GM19324 (cell line): ENCODE results near the gene GCLC.
A peak's percentile ranks its signal among the peaks of the same experiment; 100 is the strongest.
"Not testable (repeated sequence)": the region's sequence is repeated elsewhere in the genome, so short reads cannot be mapped to it uniquely, and the experiment has no call there.

Experiments
- ATAC-seq: cut with Tn5 transposase; IDR thresholded peaks from one replicate; pipeline ENCODE4 v1.9.1; 2021; ENCODE audit warnings: mild to moderate bottlenecking, moderate library complexity; ENCODE audit not compliant: unreplicated experiment, low FRiP score

The GCLC gene

DNA sequence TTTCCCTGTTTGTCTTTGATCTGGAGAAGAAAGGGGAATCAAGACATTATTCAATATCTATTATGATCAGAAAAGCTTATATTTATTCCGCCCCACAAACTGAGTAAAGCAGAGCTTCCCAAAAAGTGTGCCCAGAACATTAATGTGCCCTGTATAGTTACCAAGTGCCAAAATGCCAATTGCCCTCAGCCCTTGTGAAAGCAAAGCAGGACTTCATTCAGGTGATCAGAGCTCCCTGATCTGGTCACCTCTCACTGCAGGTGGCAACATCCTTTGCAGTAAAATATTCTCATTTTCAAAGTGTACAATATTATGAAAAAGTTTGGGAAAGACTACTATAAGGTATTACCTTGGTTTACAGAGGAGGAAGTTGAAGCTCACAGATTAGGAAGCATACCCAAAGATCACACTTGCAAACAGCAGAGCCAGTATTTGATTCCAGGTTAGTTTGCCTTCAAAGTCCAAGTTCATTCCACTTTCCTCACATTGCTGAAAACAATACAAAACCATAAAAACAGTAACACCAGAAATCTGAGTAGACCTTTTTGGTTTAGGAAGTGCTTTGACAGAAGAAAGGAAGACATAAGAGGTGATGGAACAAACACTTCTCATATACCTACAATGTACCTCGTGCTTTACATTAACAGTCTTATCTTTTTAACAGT, 19.6 kb upstream of the GCLC start:
- ATAC-seq, result no peak

DNA sequence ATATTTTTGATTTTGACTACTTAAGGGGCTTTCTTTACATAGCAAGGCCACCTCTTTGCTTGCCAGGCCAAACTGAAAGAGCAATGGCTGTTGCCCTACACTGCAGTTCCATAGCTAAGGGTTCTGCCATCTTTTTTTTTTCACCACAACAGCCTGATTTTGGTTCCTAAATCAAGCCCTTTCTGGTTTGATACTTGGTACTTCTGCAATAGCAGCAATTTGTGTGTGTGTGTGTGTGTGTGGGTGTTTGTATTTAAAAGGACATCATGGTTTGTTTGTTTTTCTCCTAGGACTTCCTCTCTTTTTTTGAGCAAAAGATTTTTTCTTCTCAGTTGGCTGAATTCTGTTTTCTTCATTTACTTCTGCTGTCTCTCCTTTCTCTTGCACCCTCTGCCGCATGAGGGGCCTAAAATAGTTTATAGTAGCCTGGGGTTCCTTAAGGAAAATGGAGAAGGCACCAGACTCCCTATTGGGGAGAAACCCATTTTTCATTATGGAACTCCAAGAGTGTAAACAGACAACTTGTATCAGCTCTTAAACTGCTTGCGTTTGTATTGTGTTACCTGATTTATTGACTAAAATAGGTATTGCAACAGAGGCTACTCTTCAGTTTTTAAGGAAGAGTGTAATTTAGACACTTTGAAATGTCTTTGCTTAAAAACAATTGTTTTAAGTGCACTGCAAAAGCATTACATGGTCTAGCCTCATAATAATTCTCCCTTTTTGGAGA, 12.2 kb upstream of the GCLC start:
- ATAC-seq, result no peak

DNA sequence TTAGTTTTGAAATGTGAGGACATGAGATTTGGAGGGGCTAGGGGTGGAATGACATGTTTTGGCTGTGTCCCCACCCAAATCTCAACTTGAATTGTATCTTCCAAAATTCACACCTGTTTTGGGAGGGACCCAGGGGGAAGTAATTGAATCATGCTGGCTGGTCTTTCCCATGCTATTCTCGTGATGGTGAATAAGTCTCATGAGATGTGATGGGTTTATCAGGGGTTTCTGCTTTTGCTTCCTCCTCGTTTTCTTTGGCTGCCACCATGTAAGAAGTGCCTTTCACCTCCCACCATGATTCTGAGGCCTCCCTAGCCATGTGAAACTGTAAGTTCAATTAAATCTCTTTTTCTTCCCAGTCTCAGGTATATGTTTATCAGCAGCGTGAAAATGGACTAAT, 8.7 kb upstream of the GCLC start:
- ATAC-seq, result not testable (repeated sequence)

DNA sequence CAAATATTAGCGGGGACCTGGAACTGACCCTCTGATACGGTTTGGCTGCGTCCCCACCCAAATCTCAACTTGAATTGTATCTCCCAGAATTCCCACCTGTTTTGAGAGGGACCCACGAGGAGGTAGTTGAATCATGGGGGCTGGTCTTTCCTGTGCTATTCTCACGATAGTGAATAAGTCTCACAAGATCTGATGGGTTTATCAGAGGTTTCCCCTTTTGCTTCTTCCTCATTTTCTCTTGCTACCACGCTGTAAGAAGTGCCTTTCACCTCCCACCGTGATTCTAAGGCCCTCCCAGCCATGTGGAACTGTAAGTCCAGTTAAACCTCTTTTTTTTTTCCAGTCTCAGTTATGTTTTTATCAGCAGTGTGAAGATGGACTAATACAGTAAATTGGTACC, 6.8 kb upstream of the GCLC start:
- ATAC-seq, result not testable (repeated sequence)

DNA sequence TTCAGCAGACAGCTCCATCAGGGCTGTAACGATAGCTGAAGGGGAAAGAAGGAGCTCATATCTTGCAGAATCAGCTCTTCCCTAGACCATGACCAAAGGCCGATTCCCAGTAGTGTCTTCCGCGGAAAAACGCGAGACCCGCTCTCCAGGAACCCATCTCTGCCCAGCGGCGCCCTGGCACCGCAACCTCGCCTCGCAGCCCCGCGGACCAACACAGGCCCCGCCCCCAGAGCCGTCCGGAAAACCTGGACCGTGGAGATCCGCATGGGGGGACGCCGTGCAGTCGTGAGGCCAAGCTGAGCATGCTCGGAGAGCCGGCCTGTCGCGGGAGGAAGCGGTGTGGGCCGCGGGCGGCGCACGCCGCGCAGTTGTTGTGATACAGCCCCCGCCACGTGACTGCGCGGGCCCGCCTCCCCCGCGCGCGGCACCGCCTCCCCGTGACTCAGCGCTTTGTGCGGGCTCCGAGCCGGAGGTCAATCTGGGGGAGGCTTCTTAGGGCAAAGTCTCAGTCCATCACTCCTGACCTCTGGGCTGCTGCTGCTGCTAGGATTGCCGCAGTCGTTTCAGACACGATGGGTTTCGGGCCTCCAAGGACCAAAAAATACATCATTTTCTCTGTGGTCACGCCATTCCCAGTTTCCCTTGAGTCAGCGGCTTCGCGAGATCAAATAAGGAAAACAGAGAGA, 3.1 kb upstream of the GCLC start:
- ATAC-seq, result peak; percentile 75

DNA sequence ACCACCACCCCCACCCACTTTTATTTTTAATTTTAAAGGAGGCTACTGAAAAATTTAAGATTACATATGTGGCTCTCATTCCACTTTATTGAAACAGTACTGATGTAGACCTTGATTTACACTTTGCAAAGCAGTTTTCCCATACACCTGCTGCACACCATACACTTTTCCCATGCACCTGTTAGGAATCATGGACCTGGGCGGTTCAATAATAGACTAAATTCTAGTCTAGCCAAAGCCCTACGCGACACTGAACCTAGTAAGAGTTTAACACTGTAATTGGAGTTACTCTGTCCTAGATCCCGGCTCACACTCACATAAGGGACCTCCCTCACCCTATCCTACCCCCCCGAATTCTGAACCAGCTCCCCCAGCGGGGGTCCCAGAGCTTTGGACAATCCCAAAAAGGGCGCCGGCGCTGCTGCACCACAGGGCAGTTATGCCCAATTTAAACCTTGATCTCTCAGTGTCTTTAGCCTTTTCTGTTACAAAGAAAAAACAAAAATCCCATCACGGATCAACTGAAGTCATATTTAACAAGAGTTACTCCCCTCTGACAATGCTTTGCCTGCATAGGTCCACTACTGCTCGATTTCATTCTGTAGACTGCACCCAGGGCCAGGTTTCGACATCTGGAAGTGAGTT, 2.4 kb upstream of the GCLC start:
- ATAC-seq, result peak; percentile 2

DNA sequence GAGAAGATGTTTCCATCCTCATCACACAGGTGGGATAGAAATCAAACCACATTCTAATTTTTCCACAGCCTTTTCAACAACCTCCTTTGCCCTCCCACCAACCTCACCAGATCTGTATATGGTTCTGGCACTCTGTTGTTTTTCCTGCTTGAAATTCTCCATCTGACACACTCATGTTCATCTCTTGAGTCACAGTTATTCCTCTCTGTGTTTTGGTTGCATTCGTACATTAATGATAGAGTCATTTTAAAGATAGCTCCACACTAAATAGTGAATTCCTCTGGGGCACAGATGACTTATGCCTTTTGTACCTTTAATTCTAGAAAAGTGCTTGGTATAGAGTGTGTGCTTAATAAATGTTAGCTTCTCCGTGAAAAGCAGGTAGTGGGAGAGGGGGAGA, 1.4 kb upstream of the GCLC start:
- ATAC-seq, result no peak

DNA sequence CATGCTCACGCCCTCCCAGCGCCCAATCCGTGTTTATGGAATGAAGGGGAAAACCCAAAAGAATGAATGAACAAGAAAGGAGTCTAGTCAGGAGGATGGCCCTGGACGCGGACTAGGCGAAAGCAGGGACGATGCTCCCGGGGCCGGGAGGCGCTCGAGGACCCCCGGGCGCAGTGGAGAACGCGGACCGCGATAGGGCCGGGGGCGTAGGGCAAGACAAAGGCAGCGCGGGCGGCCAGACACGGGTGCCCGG, 758 bp downstream of the GCLC start:
- no peak for ATAC-seq

DNA sequence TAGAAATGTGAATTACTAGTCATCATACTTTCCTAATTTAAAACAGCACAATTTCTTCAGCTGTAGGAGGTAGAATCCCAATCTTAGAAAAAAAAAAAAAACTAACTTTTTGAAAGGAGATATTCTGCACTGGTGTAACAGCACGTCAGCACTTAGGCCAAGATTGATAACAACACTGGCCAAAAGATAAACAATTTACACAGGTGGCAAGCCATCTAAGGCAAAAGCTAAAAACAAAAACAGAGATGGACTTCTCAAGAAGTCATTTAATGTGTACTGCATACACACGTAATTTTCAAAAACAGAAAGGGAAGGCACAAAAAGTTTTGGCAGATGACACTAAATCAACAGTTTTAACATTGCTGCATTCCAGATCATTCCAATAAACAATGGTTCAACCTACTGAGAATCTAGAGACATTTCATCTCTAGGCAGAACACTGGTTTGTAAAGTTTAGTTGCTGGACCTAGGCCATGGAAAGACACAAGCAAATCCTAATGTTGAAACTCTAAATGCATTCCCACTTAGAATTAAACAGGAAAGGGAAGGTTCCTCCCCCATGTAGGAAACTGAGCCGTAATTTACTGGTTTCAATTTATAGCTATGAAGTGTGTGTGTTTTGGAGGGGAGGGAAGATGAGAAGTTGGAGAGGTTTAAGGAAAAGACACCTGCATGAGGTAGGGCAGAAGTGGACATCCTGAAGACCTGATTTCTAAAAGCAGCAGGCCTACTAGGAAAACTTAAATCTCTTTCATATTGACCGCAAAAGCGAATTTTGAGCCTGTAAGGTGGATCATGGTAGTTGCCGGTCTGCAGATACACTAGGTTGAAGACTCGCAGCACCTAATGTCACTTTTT, 1.3 kb downstream of the GCLC start:
- ATAC-seq, result no peak

DNA sequence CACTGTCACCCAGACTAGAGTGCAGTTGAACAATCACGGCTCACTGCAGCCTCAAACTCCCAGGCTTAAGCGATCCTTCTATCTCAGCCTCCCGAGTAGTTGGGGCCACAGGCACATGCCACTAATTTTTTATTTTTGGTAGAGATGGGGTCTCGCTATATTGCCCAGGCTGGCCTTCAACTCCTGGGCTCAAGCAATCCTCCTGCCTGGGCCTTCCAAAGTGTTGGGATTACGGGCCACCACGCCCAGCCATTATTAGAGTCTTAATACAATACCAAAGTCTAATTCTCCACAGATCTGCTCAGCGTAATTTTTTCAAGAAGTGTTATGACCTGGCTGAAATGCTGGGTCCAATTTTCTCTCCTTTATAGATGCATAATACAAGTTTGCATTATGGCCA, 3.0 kb downstream of the GCLC start:
- no peak for ATAC-seq

DNA sequence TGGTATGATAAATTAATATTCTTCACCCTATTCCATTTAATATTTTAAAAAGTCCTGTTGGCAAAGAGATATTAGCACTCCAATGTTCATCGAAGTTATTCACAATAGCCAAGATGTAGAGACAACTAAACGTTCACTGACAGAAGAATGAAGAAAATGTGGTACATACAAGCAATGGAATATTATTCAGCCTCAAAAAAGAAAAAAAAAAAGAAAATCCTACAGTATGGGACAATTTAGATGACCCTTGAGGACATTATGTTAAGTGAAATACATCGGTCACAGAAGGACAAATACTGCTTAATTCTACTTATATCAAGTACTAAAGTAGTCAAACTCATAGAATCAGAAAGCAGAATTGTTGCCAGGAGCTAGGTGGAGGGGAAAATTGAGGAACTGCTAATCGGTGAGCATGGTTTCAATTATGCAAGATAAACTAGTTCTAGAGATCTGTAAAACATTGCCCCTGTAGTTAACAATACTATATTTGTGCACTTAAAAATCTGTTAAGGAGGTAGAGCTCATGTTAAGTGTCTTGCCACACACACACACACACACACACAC, 4.7 kb downstream of the GCLC start:
- no peak for ATAC-seq

DNA sequence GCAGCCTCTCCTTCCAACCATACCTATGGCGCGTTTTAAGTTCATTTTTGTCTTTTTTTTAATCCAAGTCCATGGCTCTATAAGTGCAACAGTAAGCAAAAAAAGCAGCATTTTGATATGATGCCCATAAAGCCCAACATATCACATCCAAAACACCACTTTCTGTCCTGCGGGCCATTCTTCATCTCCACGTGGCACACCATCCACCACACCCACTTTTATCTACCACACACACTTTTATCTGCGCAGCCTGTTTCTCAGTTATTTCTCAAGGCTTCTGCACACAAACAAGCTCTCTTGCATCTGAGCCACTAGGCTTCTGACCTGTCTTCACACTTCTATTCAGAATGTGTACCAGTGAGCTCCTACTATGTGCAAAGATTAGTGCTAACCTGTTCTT, 5.3 kb downstream of the GCLC start:
- no peak for ATAC-seq

DNA sequence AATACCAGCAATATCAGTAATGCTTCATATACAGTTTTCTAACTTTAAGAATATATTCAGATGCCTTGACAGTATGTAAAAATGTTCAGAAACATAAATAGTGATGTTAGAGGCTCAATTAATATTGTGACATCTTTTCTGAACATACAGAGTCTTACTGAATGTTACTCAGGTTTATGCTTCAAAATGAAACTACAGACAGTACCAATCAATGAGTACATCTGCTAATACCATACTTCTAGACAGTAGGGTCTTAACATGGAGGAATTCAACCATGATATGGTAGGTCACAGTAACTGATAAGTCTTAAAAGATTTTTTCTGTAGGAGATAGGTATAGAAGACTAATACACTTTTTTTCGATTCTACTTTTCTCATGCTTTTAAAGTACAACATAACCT, 8.3 kb downstream of the GCLC start:
- no peak for ATAC-seq

DNA sequence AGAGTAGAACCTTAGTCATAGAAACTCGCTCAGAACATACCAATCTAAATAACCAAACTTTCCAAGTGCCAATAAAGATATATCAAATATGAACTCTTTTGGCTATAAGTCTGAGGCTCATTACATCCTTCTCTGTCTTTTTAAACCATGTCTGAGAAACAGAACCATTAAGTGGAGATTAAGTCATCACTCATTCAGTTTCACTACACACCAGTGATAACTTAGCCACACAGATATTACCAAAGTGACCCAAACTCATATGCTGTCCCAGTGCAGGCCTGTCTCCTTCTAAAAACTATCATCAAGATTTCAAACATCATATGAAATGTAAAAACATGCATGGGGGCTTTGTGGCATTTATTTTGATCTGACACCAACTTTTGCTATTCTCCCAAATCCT, 12.0 kb downstream of the GCLC start:
- ATAC-seq, result no peak

DNA sequence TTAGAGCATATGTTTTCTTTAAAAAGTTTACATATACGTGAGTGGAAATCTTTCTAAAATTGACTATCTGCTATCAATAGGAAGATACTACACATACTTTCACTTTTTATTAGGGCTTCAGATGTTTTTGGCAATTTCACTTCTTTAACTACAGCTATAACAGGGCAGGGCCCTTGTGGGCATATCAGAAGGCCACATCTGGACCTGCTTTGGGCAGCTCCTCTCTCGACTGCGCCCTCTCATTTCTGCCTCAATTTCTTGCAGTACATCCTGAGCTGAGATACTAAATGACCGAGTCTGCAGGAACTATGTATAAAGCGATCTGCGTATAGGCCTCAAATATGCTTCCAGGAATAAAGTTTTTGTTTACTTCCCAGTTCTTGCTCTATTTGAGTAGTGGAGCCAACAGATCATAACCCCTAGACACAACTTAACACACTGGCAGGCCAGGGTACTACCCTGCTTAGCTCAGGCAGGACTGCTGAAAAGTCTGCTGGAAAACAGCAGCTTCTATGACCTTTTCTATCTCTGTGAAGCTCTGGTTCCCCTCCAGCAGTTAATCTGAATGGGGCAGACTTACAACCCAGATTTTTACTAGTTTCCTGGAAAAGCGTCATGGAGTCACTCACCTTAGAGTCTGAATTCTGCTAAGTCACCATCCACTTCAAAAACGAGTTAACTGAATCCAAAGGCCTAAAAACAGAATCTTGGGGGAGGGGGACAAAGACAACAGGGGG, 12.7 kb downstream of the GCLC start:
- ATAC-seq, result no peak

DNA sequence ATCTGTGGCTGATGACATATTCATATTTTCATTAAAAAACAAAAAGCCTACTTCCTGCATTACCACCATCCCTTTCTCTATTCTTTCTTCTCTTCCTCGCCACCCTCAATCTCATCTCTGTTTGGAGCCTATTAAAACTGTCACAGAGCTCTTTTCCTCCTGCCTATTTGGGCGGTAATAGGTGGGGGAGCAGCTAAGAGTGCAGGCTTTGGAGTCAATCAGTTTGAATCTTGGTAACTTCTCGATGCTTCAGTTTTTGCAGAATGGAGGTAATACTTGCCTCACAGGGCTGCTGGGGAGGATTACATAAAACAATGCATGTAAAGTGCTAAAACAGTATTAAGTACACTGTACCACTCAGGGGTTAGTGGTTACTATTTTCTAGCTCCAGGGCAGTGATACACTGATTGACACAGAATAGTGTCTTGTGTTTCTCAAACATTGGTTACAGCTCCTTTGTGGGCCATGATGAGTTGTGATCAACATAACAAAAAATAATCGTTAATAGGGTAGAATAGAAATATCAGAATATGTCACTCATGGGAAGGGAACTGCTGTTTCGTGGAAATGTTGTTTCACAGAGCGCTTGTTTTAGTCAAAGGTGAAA, 14.0 kb downstream of the GCLC start:
- ATAC-seq, result no peak

DNA sequence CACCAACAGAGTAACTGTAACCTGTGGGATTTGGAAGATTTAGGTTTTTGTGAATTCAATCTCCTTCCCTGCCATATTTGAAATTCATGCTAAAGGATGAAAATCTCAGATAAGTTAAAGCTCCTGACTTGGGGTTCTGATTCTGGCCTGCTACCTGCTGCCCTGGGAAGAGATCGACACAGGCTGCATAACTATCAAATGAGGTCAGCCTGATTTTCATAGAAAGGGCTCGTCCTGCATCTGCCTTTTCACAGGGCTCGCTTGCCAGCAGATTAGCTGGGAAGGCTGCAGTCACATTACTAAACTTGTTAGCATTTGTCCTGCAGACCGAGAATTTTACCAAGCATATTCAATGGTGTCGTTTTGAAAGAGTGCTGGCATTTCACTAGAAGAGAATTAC, 14.6 kb downstream of the GCLC start:
- ATAC-seq, result no peak

DNA sequence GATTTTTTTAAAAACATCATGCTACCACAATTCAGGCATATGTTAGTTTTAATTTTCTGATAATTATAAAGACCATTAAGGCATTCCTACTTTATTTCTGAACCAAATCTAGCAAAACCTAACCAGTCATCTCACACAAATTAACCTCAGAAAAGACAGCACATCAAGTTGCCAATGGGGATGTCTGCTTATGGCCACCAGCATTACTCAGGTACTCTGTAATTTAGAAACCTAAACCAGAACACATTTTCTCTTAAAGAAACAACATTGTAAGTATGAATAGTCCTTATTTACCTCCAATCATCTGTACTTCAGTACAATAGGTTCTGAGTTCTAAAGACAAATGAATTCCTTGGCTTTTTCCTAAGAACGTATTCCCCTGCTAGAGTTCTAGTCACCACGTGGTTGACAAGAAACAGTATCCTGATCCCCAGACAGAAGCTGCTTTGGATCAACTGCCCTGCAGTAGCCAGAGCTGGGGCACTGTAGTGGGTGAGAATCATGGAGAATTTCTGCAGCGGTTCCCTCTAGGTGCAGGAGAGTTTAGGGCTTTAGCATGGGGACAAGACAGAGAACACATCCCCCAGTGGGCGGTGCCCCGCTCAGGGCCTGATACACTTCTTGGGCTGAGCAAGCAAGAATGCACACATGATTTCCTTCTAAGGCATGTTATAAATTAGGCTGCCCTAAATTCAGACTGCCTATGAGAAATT, 15.4 kb downstream of the GCLC start:
- no peak for ATAC-seq

DNA sequence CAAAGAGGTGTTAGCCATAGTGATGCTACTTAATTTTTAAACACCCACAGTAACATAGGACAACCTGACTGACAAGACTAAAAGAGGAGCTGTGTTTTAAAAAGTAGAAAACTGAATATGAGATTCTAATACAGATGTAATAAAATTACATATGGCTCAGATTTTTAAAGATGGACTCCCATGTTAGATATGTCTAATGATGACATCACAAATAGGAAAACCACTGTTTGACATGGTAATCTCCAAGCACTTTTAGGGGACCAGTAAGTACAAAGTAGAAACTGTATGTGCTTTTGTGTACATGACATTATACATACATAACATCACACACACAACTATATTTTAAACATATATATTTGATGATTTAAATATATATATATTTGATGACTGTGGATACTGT, 16.8 kb downstream of the GCLC start:
- no peak for ATAC-seq
